ENCODE data around the gene NCOA1.

The NCOA1 gene

GRCh38 chr2:24490690-24491541 lies at the start of gene NCOA1:
NCOA1 (plus strand) TSS chr2:24491254; CDS start chr2:24658678, 167,424 bp downstream.
- peak; percentile 90 for DNase-seq (ENCODE audit: low read depth)
- no peak; the same call in 1 of the 2 replicates for TF ChIP-seq CTCF (conservative IDR thresholded peaks at IDR 0.05; ENCODE audit: low read length)
- H3K4me3 ChIP-seq (ENCODE audit: low read length): peak within 1 kb of the TSS; percentile 91

- no peak for DNase-seq (ENCODE audit: low read depth)
- H3K4me3 ChIP-seq (ENCODE audit: low read length): no peak overlapping the region
- no peak for TF ChIP-seq CTCF (conservative IDR thresholded peaks at IDR 0.05; ENCODE audit: low read length)
Measured at GRCh38 chr2:24448797-24449196, 42.3 kb upstream of the NCOA1 start.

GRCh38 chr2:24449344-24449743 lies 41.7 kb upstream of the NCOA1 start:
- no peak overlapping the region for H3K4me3 ChIP-seq (ENCODE audit: low read length)
- no peak for TF ChIP-seq CTCF (conservative IDR thresholded peaks at IDR 0.05; ENCODE audit: low read length)
- DNase-seq (ENCODE audit: low read depth): no peak

GRCh38 chr2:24451805-24452501 lies 39.1 kb upstream of the NCOA1 start:
- TF ChIP-seq CTCF (conservative IDR thresholded peaks at IDR 0.05; ENCODE audit: low read length): no peak
- H3K4me3 ChIP-seq (ENCODE audit: low read length): no peak overlapping the region
- DNase-seq (ENCODE audit: low read depth): no peak

GRCh38 chr2:24452502-24452885 lies 38.6 kb upstream of the NCOA1 start:
- TF ChIP-seq CTCF (conservative IDR thresholded peaks at IDR 0.05; ENCODE audit: low read length): no peak
- H3K4me3 ChIP-seq (ENCODE audit: low read length): no peak overlapping the region
- DNase-seq (ENCODE audit: low read depth): peak; percentile 35

- no peak for TF ChIP-seq CTCF (conservative IDR thresholded peaks at IDR 0.05; ENCODE audit: low read length)
- peak overlapping the region; percentile 47 for H3K4me3 ChIP-seq (ENCODE audit: low read length)
- no peak for DNase-seq (ENCODE audit: low read depth)
Measured at GRCh38 chr2:24453379-24454073, 37.5 kb upstream of the NCOA1 start.
